GM23338 (cell line): ENCODE data around the gene GOLGB1.

Experiments
- CREB1 ChIP-seq: fragments of 250-450 bp; sonication (Bioruptor Pico); IDR thresholded peaks from 2 replicates; pipeline ENCODE4 v1.5.0; 2020; ENCODE audit warnings: low read depth, mild to moderate bottlenecking, moderate library complexity
- CTCF ChIP-seq, 2 experiments: fragments of 200-600 bp in 1 of 2; sonication (generic) in 1 of 2; conservative IDR thresholded peaks; 2 replicates each; pipeline versions ENCODE4 v1.5.1 to v1.6.1; 2016 to 2017; ENCODE audit warnings: antibody characterized with exemption in 2 of 2, low read depth in 2 of 2, mild to moderate bottlenecking in 2 of 2, moderate library complexity in 1 of 2
- EZH2 ChIP-seq: fragments of 200-600 bp; sonication (generic); IDR thresholded peaks from one replicate; pipeline ENCODE4 v1.8.0; 2017; ENCODE audit warnings: antibody characterized with exemption, mild to moderate bottlenecking, low read depth; ENCODE audit not compliant: unreplicated experiment
- EZH2phosphoT487 ChIP-seq: fragments of 200-600 bp; sonication (generic); IDR thresholded peaks from one replicate; pipeline ENCODE4 v1.8.1; 2018; ENCODE audit warnings: antibody characterized with exemption; ENCODE audit not compliant: unreplicated experiment
- JUNB ChIP-seq: IDR thresholded peaks from one replicate; pipeline ENCODE4 v1.6.1; 2016; ENCODE audit warnings: antibody characterized with exemption; ENCODE audit not compliant: unreplicated experiment
- NANOG ChIP-seq: IDR thresholded peaks from 2 replicates; pipeline ENCODE4 v1.6.1; 2016; ENCODE audit warnings: antibody characterized with exemption, borderline replicate concordance
- POLR2AphosphoS5 ChIP-seq: IDR thresholded peaks from 2 replicates; pipeline ENCODE4 v1.6.1; 2016; ENCODE audit warnings: antibody characterized with exemption, low read depth
- STAT1 ChIP-seq: IDR thresholded peaks from one replicate; pipeline ENCODE4 v1.6.1; 2016; ENCODE audit warnings: antibody characterized with exemption; ENCODE audit not compliant: unreplicated experiment
- ZNF114 ChIP-seq: fragments of 250-450 bp; sonication (Bioruptor Pico); IDR thresholded peaks from 2 replicates; pipeline ENCODE4 v1.5.0; 2020; ENCODE audit warnings: mild to moderate bottlenecking, moderate library complexity
- ZNF331 ChIP-seq: fragments of 250-450 bp; sonication (Bioruptor Pico); IDR thresholded peaks from 2 replicates; pipeline ENCODE4 v1.5.0; 2020; ENCODE audit warnings: low read depth, mild to moderate bottlenecking, moderate library complexity
- TF ChIP-seq, protein P1 (sequence below): IDR thresholded peaks from one replicate; pipeline ENCODE4 v1.6.1; 2018; ENCODE audit warnings: antibody characterized with exemption; ENCODE audit not compliant: unreplicated experiment

GRCh38 chr3:121736112-121736511, 13.4 kb downstream of the GOLGB1 start:
- no peak for TF ChIP-seq CTCF (conservative IDR thresholded peaks at IDR 0.05; ENCODE audit: low read depth in 2 of 2)
- no peak for TF ChIP-seq EZH2
- TF ChIP-seq EZH2phosphoT487: no peak
- TF ChIP-seq POLR2AphosphoS5: no peak
- no peak for TF ChIP-seq JUNB
- TF ChIP-seq, protein P1, sequence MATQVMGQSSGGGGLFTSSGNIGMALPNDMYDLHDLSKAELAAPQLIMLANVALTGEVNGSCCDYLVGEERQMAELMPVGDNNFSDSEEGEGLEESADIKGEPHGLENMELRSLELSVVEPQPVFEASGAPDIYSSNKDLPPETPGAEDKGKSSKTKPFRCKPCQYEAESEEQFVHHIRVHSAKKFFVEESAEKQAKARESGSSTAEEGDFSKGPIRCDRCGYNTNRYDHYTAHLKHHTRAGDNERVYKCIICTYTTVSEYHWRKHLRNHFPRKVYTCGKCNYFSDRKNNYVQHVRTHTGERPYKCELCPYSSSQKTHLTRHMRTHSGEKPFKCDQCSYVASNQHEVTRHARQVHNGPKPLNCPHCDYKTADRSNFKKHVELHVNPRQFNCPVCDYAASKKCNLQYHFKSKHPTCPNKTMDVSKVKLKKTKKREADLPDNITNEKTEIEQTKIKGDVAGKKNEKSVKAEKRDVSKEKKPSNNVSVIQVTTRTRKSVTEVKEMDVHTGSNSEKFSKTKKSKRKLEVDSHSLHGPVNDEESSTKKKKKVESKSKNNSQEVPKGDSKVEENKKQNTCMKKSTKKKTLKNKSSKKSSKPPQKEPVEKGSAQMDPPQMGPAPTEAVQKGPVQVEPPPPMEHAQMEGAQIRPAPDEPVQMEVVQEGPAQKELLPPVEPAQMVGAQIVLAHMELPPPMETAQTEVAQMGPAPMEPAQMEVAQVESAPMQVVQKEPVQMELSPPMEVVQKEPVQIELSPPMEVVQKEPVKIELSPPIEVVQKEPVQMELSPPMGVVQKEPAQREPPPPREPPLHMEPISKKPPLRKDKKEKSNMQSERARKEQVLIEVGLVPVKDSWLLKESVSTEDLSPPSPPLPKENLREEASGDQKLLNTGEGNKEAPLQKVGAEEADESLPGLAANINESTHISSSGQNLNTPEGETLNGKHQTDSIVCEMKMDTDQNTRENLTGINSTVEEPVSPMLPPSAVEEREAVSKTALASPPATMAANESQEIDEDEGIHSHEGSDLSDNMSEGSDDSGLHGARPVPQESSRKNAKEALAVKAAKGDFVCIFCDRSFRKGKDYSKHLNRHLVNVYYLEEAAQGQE: no peak
- TF ChIP-seq CREB1: no peak
- TF ChIP-seq NANOG: no peak
- no peak for TF ChIP-seq ZNF114 (CRISPR knock-in tag)
- no peak for TF ChIP-seq ZNF331 (CRISPR knock-in tag)
- no peak for TF ChIP-seq STAT1
